ENCODE measurements around the gene ISYNA1. TPM values are rescaled to one million over a fixed set of nuclear protein-coding genes. Genes with fewer than 3 reads are reported as not detected.

Gene ISYNA1
- total and polyA plus RNA-seq, 2 experiments from 2014 or later, result 191 to 208 TPM

GRCh38 chr19:18432275-18433014, 5.5 kb downstream of the ISYNA1 start (continued):
- TF ChIP-seq REST (IDR thresholded peaks at IDR 0.05; ENCODE audit: unreplicated experiment), result no peak
- TF ChIP-seq JUNB (IDR thresholded peaks at IDR 0.05; ENCODE audit: unreplicated experiment), result no peak
- no peak for TF ChIP-seq EZH2 (IDR thresholded peaks at IDR 0.05; ENCODE audit: low read depth, unreplicated experiment)
- TF ChIP-seq ETS1 (IDR thresholded peaks at IDR 0.05), result no peak
- no peak for TF ChIP-seq EZH2phosphoT487 (IDR thresholded peaks at IDR 0.05; ENCODE audit: unreplicated experiment)
- no peak for TF ChIP-seq CREB1 (CRISPR knock-in tag; IDR thresholded peaks at IDR 0.05; ENCODE audit: low read depth)

GRCh38 chr19:18431351-18432197, 6.4 kb downstream of the ISYNA1 start:
- H3K9me3 Mint-ChIP-seq, result no peaks in the 10 kb centered on the region
- Histone ChIP-seq H3K27me3 (ENCODE audit: insufficient read depth) (no peaks in the 10 kb centered on the region), H2AFZ (no peak overlapping the region), H3K36me3 (ENCODE audit: insufficient read depth) (no peaks in the 10 kb centered on the region), H3F3A (replicated peaks; ENCODE audit: low read depth) (peaks cover 19% of the 10 kb centered on the region), H3K4me3 (peak overlapping the region; percentile 20; the same call in 1 of the 2 replicates), H3K4me2 (peak overlapping the region; percentile 64), H3K9me2 (ENCODE audit: insufficient read depth) (no peaks in the 10 kb centered on the region), H3K27ac (ENCODE audit: low read depth) (no peak overlapping the region), H4K20me1 (replicated peaks; ENCODE audit: insufficient read depth) (peaks cover 3% of the 10 kb centered on the region), H3K79me2 (replicated peaks; ENCODE audit: insufficient read depth) (no peaks in the 10 kb centered on the region), H3K4me1 (ENCODE audit: insufficient read depth) (peaks cover 44% of the 10 kb centered on the region)
- peaks cover 17% of the 10 kb centered on the region for H3K36me3 Mint-ChIP-seq (ENCODE audit: low read depth)
- ATAC-seq, result no peak
- H3K27ac Mint-ChIP-seq, result no peak overlapping the region
- H3K4me1 Mint-ChIP-seq, result peaks cover 19% of the 10 kb centered on the region
- DNase-seq (ENCODE audit: low spot score), result peak; percentile 39
- 0 out of 3 replicates have a peak overlapping the region, but pooled peaks have one; percentile 47 for H3K4me3 Mint-ChIP-seq
- H3K27me3 Mint-ChIP-seq (ENCODE audit: insufficient read depth, low read depth, poor library complexity), result peaks cover 23% of the 10 kb centered on the region
- TF ChIP-seq ZNF462 (CRISPR knock-in tag; IDR thresholded peaks at IDR 0.05) (no peak), CREB1 (CRISPR knock-in tag; IDR thresholded peaks at IDR 0.05; ENCODE audit: low read depth) (no peak), REST (IDR thresholded peaks at IDR 0.05; ENCODE audit: unreplicated experiment) (no peak)
